ENCODE measurements around the gene POMGNT2.

The POMGNT2 gene

GRCh38 chr3:43102773-43103480 lies 3.0 kb downstream of the POMGNT2 start:
- DNase-seq (ENCODE audit: low read depth) = no peak

GRCh38 chr3:43098761-43099160 lies 7.1 kb downstream of the POMGNT2 start:
- DNase-seq (ENCODE audit: low read depth) = no peak

GRCh38 chr3:43097400-43098080 lies 8.3 kb downstream of the POMGNT2 start:
- no peak for DNase-seq (ENCODE audit: low read depth)

GRCh38 chr3:43096761-43097160 lies 9.1 kb downstream of the POMGNT2 start:
- no peak for DNase-seq (ENCODE audit: low read depth)

- DNase-seq (ENCODE audit: low read depth) = no peak
These were observed 10.5 kb downstream of the POMGNT2 start for GRCh38 chr3:43095370-43095769.

- DNase-seq (ENCODE audit: low read depth) = no peak
These were observed 11.0 kb downstream of the POMGNT2 start for GRCh38 chr3:43094851-43095250.

GRCh38 chr3:43094381-43094780 lies 11.5 kb downstream of the POMGNT2 start:
- no peak for DNase-seq (ENCODE audit: low read depth)

- no peak for DNase-seq (ENCODE audit: low read depth)
These were observed 11.9 kb downstream of the POMGNT2 start for GRCh38 chr3:43093974-43094373.

- DNase-seq (ENCODE audit: low read depth) = no peak
These were observed 12.9 kb downstream of the POMGNT2 start for GRCh38 chr3:43093006-43093405.

- no peak for DNase-seq (ENCODE audit: low read depth)
These were observed 14.4 kb downstream of the POMGNT2 start for GRCh38 chr3:43091481-43091880.

- DNase-seq (ENCODE audit: low read depth) = no peak
These were observed 15.6 kb downstream of the POMGNT2 start for GRCh38 chr3:43090238-43090637.

- no peak for DNase-seq (ENCODE audit: low read depth)
These were observed 16.8 kb downstream of the POMGNT2 start for GRCh38 chr3:43089081-43089480.

GRCh38 chr3:43087249-43087776 lies 18.6 kb downstream of the POMGNT2 start:
- DNase-seq (ENCODE audit: low read depth) = no peak

GRCh38 chr3:43086460-43087165 lies 19.3 kb downstream of the POMGNT2 start:
- no peak for DNase-seq (ENCODE audit: low read depth)

- no peak for DNase-seq (ENCODE audit: low read depth)
These were observed 23.4 kb downstream of the POMGNT2 start for GRCh38 chr3:43082457-43082856.

- DNase-seq (ENCODE audit: low read depth) = no peak
These were observed 24.1 kb downstream of the POMGNT2 start for GRCh38 chr3:43081796-43082195.

GRCh38 chr3:43080726-43081568 lies 24.9 kb downstream of the POMGNT2 start:
- DNase-seq (ENCODE audit: low read depth) = no peak

GRCh38 chr3:43079536-43080332 lies 26.1 kb downstream of the POMGNT2 start:
- no peak for DNase-seq (ENCODE audit: low read depth)

GRCh38 chr3:43077707-43078106 lies 28.2 kb downstream of the POMGNT2 start:
- DNase-seq (ENCODE audit: low read depth) = no peak

GRCh38 chr3:43077261-43077660 lies 28.6 kb downstream of the POMGNT2 start:
- DNase-seq (ENCODE audit: low read depth) = no peak

GRCh38 chr3:43076857-43077256 lies 29.0 kb downstream of the POMGNT2 start:
- no peak for DNase-seq (ENCODE audit: low read depth)

Measured in stromal cell of bone marrow (primary cell).